ENCODE results near the gene TRPM1.

Gene TRPM1

DNA sequence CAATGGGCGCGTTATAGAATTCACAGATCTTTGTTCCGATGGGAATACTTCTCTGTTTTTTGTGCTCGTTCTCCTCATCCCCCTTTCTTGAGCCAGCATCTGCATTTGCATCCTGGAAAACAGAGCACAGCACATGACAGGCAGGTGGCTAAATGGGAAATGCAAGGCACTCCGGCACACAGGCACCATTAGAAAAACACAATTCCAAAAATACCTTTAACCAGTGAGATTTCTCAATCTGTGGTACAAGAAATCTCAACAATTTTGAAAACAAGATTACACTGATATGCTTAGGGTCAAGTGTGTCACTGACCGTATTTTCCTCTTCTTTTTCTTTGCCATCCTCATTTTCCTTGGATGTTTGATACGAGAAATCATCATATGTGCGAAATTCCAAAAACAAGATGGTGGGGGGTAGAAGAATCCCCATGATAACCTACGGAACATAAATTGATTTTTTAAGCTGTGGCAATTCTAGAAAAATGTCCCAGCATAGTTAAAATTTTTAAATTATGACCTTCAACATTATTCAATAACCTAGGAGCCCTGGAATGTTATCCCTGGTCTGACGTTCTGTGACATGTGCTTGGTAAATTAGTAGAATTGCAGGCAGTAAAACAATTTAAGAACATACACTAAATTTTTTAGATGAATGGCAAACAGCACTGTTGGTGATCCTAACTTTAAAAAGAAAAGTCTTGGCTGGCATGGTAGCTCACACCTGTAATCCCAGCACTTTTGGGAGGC is 63.6 kb downstream of the TRPM1 start:
- Histone ChIP-seq H3K4me1 (ENCODE audit: control insufficient read depth, insufficient read depth, low read length) (no peaks in the 10 kb centered on the region), H3K36me3 (ENCODE audit: control insufficient read depth, insufficient read depth, low read length) (no peaks in the 10 kb centered on the region), H3K9ac (ENCODE audit: low read length) (no peak overlapping the region), H3K9me3 (ENCODE audit: control insufficient read depth, low read length) (no peaks in the 10 kb centered on the region), H3K27me3 (ENCODE audit: control insufficient read depth, insufficient read depth, low read length) (no peaks in the 10 kb centered on the region), H3K4me3 (ENCODE audit: low read length) (no peak overlapping the region)

DNA sequence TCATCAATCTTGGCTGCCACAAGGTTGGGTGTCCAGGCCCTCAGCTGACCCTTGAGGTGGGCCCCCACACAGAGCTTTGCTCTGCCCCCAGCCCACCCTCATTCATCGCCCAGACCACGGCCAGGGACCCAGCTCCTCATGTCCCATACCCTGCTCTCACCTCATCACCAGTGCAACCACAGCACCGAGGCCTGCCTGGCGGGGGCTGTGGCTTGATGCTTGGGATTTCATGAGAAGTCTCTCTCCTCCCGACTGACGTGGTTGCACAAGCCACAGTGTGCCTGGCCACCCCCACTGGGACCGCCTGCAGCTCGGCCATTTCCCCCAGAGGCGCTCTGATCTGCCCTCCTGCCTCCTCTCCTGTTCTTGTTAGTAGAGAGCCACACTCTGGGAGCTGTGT is 64.7 kb downstream of the TRPM1 start:
- H3K9me3 ChIP-seq (ENCODE audit: control insufficient read depth, low read length), result no peaks in the 10 kb centered on the region
- no peak overlapping the region for H3K9ac ChIP-seq (ENCODE audit: low read length)
- no peaks in the 10 kb centered on the region for H3K27me3 ChIP-seq (ENCODE audit: control insufficient read depth, insufficient read depth, low read length)
- H3K4me1 ChIP-seq (ENCODE audit: control insufficient read depth, insufficient read depth, low read length), result no peaks in the 10 kb centered on the region
- no peak overlapping the region for H3K4me3 ChIP-seq (ENCODE audit: low read length)
- H3K36me3 ChIP-seq (ENCODE audit: control insufficient read depth, insufficient read depth, low read length), result no peaks in the 10 kb centered on the region

DNA sequence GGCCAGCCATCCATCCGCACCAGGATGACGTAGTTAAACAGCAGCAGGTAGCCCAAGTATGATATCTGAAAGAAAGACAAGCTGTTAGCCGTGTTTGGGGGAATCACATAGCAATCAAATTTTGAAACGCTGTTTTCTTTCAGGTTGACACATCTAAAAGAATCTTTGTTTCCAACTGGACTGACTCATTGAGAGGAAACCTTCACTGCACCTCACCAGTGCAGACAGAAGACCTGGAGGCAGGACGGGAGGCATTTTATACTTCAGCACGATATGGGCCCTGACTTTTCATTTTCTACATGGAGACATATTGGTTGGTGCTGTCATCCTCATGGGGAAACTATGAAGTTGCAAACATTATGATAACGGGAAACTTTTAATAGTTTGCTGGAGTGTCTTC is 65.9 kb downstream of the TRPM1 start:
- Histone ChIP-seq H3K4me1 (ENCODE audit: control insufficient read depth, insufficient read depth, low read length) (no peaks in the 10 kb centered on the region), H3K9ac (ENCODE audit: low read length) (no peak overlapping the region), H3K27me3 (ENCODE audit: control insufficient read depth, insufficient read depth, low read length) (no peaks in the 10 kb centered on the region), H3K36me3 (ENCODE audit: control insufficient read depth, insufficient read depth, low read length) (no peaks in the 10 kb centered on the region), H3K4me3 (ENCODE audit: low read length) (no peak overlapping the region), H3K9me3 (ENCODE audit: control insufficient read depth, low read length) (no peaks in the 10 kb centered on the region)

DNA sequence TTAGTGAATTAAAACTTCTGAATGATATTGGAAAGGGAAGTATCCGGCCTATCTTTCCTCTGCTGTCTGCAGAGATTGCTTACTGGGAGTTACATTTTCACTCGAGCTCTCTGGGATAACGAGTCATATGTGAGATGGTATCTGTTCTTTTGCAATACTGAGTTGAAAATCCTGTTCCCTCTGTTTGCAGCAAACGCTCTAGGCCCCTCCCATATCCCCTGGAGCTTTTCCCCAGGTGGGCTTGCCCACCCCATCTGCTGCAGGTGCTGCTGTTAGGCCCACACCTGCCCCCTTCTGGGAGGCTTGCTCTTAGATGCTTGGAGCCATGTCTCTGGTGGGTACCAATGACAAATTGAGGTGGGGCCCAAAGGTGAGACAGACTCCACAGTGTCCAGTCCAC is 67.4 kb downstream of the TRPM1 start:
- Histone ChIP-seq H3K9ac (ENCODE audit: low read length) (no peak overlapping the region), H3K27me3 (ENCODE audit: control insufficient read depth, insufficient read depth, low read length) (no peaks in the 10 kb centered on the region), H3K4me3 (ENCODE audit: low read length) (no peak overlapping the region), H3K4me1 (ENCODE audit: control insufficient read depth, insufficient read depth, low read length) (no peaks in the 10 kb centered on the region), H3K36me3 (ENCODE audit: control insufficient read depth, insufficient read depth, low read length) (no peaks in the 10 kb centered on the region), H3K9me3 (ENCODE audit: control insufficient read depth, low read length) (no peaks in the 10 kb centered on the region)

DNA sequence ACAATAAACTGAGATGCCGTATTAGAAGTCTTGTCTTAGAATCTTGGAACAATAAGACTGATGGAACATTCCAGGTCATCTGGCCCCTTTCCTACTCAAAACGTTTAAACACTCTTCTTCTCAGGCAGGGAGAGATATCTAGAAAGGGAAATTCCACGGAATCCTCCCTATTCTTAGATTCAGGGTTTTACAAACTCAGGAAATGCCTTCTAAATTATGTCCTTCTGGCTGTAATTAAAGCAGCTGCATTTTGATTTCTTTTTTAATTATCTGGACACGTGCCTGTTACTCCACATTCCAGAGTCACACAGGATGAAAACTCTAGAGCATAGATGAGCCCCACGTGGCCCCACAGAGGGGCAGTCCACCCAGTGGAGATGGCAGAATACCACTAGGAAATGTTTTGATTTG is 68.6 kb downstream of the TRPM1 start:
- Histone ChIP-seq H3K9ac (ENCODE audit: low read length) (no peak overlapping the region), H3K9me3 (ENCODE audit: control insufficient read depth, low read length) (no peaks in the 10 kb centered on the region), H3K4me3 (ENCODE audit: low read length) (no peak overlapping the region), H3K36me3 (ENCODE audit: control insufficient read depth, insufficient read depth, low read length) (no peaks in the 10 kb centered on the region), H3K27me3 (ENCODE audit: control insufficient read depth, insufficient read depth, low read length) (no peaks in the 10 kb centered on the region), H3K4me1 (ENCODE audit: control insufficient read depth, insufficient read depth, low read length) (no peaks in the 10 kb centered on the region)

DNA sequence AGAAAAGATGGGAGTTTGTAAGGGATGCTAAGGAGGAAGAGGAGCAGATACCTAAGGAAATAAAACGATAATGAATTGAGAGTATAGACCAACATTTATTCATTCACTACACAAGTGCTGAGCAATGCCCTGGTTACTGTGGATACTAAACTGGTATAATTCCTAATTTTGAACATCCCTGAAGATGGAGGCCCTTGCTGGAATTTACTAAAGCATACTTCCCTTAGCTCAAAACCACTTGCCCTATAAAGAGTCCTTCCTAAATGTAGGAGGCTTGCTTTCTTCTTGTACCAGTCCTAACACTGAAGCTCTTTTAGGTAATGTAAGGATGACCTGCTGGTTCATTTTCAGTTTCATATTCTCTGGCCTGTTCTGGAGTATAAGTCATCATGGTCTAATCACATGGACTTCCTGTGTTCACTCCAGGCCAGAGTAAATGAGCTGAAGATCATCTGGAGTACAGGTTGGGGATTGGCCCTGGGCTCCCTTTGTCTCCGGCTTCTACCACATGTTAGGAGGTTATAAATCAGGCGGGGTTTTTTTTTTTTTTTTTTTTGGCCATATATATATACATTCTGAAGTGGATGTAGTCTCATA is 70.0 kb downstream of the TRPM1 start:
- no peak overlapping the region for H3K9ac ChIP-seq (ENCODE audit: low read length)
- no peaks in the 10 kb centered on the region for H3K9me3 ChIP-seq (ENCODE audit: control insufficient read depth, low read length)
- no peak overlapping the region for H3K4me3 ChIP-seq (ENCODE audit: low read length)

DNA sequence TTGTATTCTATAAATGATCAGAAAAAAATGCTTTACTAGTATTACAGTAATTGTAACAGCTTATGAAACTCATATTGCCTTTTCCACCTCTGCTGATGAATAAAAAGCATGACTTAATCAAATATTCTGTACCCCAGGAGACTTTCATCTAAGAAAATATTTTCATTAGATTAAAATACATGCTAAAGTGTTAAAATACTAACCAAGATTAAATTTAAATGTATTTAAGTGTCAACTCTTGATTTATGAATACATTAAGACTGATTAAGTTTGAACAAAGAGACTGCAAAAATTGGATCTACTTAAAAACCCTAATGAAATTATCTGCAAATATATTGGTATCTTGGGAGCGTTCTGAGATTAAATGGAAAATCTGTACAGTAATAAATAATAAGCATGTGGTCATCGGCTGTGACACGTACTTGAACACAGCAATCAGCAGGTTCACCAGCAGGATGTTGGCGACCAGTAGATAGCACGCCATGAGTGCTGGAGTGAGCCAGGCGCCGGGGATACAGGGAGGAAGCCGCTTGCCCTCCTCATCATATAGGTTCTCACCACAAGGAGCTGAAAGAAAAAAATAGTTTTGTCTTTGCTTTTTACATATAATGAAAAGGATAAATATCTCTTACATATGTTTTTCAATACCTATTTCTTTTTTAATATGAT is 73.5 kb downstream of the TRPM1 start:
- no peaks in the 10 kb centered on the region for H3K4me1 ChIP-seq (ENCODE audit: control insufficient read depth, insufficient read depth, low read length)
- H3K4me3 ChIP-seq (ENCODE audit: low read length), result no peak overlapping the region
- no peaks in the 10 kb centered on the region for H3K36me3 ChIP-seq (ENCODE audit: control insufficient read depth, insufficient read depth, low read length)
- no peaks in the 10 kb centered on the region for H3K9me3 ChIP-seq (ENCODE audit: control insufficient read depth, low read length)
- H3K9ac ChIP-seq (ENCODE audit: low read length), result no peak overlapping the region
- H3K27me3 ChIP-seq (ENCODE audit: control insufficient read depth, insufficient read depth, low read length), result no peaks in the 10 kb centered on the region

More for the DNA sequence above, 70.0 kb downstream of the TRPM1 start:
- Histone ChIP-seq H3K36me3 (ENCODE audit: control insufficient read depth, insufficient read depth, low read length) (no peaks in the 10 kb centered on the region), H3K27me3 (ENCODE audit: control insufficient read depth, insufficient read depth, low read length) (no peaks in the 10 kb centered on the region), H3K4me1 (ENCODE audit: control insufficient read depth, insufficient read depth, low read length) (no peaks in the 10 kb centered on the region)

DNA sequence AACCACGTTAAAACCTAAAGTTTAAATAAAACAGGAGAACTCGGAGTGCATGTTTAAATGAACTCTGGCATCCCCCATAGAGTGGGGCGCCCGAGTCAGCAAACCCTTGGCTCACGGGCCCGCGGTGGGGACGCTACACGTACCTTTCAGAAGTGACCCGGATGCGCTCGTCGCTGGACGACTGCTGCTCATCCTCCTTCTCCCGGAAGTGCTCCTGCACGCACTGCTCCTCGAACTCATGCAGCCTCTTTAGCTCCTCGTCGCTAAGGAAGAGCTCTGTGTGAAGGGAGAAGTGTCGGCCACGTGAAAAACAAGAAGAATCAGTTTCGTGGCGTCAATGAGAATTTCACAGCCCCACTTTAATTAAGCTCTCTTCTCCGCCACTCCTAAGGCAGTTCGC is 75.5 kb downstream of the TRPM1 start:
- Histone ChIP-seq H3K9me3 (ENCODE audit: control insufficient read depth, low read length) (no peaks in the 10 kb centered on the region), H3K36me3 (ENCODE audit: control insufficient read depth, insufficient read depth, low read length) (no peaks in the 10 kb centered on the region)

DNA sequence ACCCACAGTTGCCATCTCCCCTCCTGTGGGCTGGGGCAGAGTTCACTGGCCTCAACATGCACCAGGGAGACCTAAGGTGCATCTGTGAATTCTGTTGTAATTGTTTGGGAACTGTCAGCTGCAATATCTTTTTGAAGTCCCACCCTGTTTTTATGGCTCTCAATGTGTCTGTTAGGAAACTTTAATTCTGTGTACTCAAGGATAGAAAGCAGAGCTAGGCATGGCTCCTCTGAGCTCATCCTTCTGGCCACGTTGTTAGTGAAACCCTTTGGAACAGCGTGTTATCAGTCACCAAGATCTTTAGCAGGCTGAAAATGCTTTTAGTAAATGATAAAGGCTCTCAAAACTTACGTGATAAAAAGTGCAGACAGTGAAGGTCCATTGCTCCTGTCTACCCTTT is 76.5 kb downstream of the TRPM1 start:
- H3K36me3 ChIP-seq (ENCODE audit: control insufficient read depth, insufficient read depth, low read length), result no peaks in the 10 kb centered on the region
- no peaks in the 10 kb centered on the region for H3K9me3 ChIP-seq (ENCODE audit: control insufficient read depth, low read length)
- H3K4me1 ChIP-seq (ENCODE audit: control insufficient read depth, insufficient read depth, low read length), result peaks cover 9% of the 10 kb centered on the region
- H3K27me3 ChIP-seq (ENCODE audit: control insufficient read depth, insufficient read depth, low read length), result no peaks in the 10 kb centered on the region
- H3K4me3 ChIP-seq (ENCODE audit: low read length), result no peak overlapping the region
- no peak overlapping the region for H3K9ac ChIP-seq (ENCODE audit: low read length)

More for the DNA sequence above, 75.5 kb downstream of the TRPM1 start:
- H3K4me1 ChIP-seq (ENCODE audit: control insufficient read depth, insufficient read depth, low read length), result no peaks in the 10 kb centered on the region
- no peak overlapping the region for H3K9ac ChIP-seq (ENCODE audit: low read length)
- no peak overlapping the region for H3K4me3 ChIP-seq (ENCODE audit: low read length)
- H3K27me3 ChIP-seq (ENCODE audit: control insufficient read depth, insufficient read depth, low read length), result no peaks in the 10 kb centered on the region

DNA sequence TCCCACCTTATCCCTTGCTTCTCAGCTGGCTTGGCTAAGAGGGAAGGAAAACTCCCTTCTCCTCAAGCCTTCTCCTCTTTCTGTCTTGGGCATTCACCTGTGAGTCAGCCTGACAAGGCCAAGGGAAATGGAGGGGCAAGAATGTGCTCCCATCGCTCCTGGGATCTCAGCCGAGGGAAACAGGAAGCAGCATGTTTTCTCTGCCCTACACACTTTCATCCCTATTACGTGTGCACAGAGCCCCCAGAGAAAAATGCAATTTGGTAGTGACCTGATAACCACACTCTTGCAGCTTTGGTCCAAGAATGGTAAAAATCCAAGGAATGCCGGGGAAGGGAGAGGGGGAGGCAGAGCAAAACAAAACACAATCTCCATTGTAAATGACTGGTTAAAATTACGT is 77.2 kb downstream of the TRPM1 start:
- Histone ChIP-seq H3K9ac (ENCODE audit: low read length) (no peak overlapping the region), H3K36me3 (ENCODE audit: control insufficient read depth, insufficient read depth, low read length) (no peaks in the 10 kb centered on the region), H3K27me3 (ENCODE audit: control insufficient read depth, insufficient read depth, low read length) (no peaks in the 10 kb centered on the region), H3K4me1 (ENCODE audit: control insufficient read depth, insufficient read depth, low read length) (peaks cover 11% of the 10 kb centered on the region), H3K9me3 (ENCODE audit: control insufficient read depth, low read length) (no peaks in the 10 kb centered on the region), H3K4me3 (ENCODE audit: low read length) (no peak overlapping the region)

DNA sequence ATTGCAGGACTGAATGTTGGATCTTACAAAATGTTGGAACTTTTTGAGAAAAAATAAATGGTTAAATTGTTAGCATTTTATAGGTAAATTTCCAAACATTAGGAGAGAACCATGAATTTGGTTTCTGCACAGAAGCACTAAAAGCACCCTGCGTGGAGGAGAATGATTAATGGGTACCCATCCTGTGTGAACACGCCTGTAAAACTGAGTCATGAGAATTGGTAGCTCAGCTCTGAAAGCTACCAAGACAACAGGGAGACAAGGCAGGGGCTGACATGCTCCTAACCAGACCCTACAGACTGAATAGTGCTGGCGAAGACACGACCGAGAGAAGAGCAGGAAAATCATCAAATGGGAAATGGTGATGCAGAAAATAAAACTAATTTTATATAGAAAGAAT is 77.7 kb downstream of the TRPM1 start:
- H3K4me3 ChIP-seq (ENCODE audit: low read length), result no peak overlapping the region
- no peak overlapping the region for H3K9ac ChIP-seq (ENCODE audit: low read length)
- H3K4me1 ChIP-seq (ENCODE audit: control insufficient read depth, insufficient read depth, low read length), result peaks cover 11% of the 10 kb centered on the region
- no peaks in the 10 kb centered on the region for H3K27me3 ChIP-seq (ENCODE audit: control insufficient read depth, insufficient read depth, low read length)
- H3K36me3 ChIP-seq (ENCODE audit: control insufficient read depth, insufficient read depth, low read length), result no peaks in the 10 kb centered on the region
- no peaks in the 10 kb centered on the region for H3K9me3 ChIP-seq (ENCODE audit: control insufficient read depth, low read length)

DNA sequence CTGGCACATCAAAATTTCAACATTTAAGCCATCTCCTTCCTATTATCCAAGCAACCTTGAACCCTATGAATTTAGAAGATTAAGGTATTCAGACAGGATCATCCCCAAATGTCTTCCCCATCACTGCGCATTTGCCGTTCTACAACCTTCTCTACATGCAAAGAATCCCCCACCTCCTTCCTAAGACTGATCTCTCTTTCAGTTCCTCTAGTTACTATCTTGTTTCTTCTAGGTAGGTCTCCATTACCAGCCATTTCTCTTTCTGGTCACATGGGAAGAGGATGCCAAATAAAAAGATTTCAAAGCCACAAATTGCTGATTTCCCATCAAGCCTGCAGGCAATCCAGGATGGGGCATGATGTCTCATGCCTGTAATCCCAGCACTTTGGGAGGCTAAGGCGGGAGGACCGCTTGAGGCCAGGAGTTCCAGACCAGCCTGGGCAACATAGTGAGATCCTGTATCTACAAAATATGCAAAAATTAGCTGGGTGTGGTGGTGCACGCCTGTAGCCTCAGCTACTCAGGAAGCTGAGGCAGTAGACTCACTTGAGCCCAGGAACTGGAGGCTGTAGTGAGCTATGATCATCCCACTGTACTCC is 80.4 kb downstream of the TRPM1 start:
- no peaks in the 10 kb centered on the region for H3K9me3 ChIP-seq (ENCODE audit: control insufficient read depth, low read length)
- H3K9ac ChIP-seq (ENCODE audit: low read length), result no peak overlapping the region
- no peak overlapping the region for H3K4me3 ChIP-seq (ENCODE audit: low read length)
- peaks cover 11% of the 10 kb centered on the region for H3K4me1 ChIP-seq (ENCODE audit: control insufficient read depth, insufficient read depth, low read length)
- no peaks in the 10 kb centered on the region for H3K27me3 ChIP-seq (ENCODE audit: control insufficient read depth, insufficient read depth, low read length)
- H3K36me3 ChIP-seq (ENCODE audit: control insufficient read depth, insufficient read depth, low read length), result no peaks in the 10 kb centered on the region
